ENCODE measurements around the gene EVI2B.
A peak's percentile ranks its signal among the peaks of the same experiment; 100 is the strongest.
"Not testable (repeated sequence)": the region's sequence is repeated elsewhere in the genome, so short reads cannot be mapped to it uniquely, and the experiment has no call there.

EVI2B gene

GRCh38 chr17:31310260-31310659 lies 3.6 kb downstream of the EVI2B start:
- no peak for DNase-seq

DNA sequence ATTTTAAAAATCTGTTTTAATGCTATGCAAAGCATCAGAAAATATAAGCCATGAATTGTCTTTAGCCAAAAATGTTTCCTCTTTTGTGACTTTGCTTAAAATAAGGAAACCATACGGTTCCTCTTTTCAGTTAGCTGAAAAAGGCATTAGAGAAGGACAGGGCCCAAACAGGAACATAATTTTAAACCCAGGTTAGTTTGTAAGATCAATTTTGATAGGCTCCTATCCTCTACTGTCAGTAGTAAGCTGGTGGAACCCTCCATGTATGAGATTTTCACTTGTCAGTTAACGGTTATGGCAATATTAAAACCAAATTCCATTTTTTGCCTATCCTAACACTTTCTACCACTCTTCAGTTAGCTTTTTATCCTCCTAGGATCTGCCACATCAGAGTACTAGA lies 4.3 kb downstream of the EVI2B start:
- no peak for DNase-seq

GRCh38 chr17:31308372-31309334 lies 5.2 kb downstream of the EVI2B start:
- no peak for DNase-seq

DNA sequence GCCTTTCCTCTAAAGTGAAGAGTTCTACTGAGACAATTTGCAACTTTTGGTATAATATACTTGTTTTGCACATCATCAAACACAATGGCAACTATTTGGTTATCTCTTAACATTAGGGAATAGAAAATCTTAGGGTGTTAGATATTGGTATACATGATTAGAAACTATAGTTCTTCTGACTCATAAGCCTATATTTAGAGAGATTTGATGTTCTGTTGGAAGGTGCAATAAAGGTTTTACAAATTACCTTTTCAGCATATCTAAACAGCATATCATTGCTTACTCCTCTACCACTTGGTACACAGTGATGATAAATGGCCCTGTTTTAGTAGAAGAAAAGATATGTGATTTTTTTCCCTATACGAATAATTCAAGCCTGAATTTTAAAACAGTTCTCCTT lies 6.2 kb downstream of the EVI2B start:
- DNase-seq = no peak

GRCh38 chr17:31299624-31300023 lies 14.2 kb downstream of the EVI2B start:
- no peak for DNase-seq

DNA sequence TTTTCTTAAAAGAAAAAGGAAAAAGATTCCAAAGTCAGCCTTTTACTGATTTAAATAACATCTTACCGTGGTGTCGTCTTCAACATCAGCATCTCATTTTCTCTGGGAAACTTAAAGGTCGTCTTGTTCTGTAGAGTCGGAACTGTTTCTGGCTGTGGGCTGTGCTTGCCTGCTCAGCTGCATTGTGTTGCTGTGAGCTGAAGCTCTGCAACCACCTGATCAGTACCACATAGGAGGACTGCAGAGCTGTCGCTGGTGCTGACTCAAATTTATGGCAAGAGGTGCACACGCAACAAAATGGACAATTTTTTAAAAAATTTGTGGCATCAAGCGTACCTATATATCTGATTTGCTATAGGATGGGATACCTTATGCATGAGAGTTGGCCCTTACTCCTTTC lies 16.8 kb downstream of the EVI2B start, which contains the start of gene OMG:
TSS of gene OMG (minus strand) at position 150 of the 400 bp plus-strand sequence. CDS start 908 bp downstream, outside the sequence.
- DNase-seq = peak in 9 of 14 donors; percentile 11 to 61 (median 42)

DNA sequence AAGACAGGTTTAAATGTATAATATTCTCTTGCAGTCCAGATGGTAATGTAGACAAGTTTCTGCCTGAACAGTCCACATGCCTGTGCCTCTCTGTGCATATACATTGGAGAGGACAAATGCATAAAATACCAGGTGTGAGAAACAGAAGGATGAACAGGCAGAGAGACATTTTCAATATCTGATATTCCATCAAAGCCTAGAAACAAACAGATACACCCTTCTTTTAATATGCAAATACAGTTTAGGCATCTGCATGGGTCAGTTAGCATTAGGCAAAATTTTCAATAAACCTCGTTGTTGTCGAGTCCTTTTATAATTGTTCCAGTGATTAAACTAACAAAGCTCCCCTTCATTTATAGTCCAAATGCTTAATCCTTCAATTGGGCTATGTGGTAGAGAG lies 17.7 kb downstream of the EVI2B start:
- DNase-seq = peak in 2 of 14 donors; percentile 43 to 56

GRCh38 chr17:31295489-31295871 lies 18.4 kb downstream of the EVI2B start:
- no peak for DNase-seq

DNA sequence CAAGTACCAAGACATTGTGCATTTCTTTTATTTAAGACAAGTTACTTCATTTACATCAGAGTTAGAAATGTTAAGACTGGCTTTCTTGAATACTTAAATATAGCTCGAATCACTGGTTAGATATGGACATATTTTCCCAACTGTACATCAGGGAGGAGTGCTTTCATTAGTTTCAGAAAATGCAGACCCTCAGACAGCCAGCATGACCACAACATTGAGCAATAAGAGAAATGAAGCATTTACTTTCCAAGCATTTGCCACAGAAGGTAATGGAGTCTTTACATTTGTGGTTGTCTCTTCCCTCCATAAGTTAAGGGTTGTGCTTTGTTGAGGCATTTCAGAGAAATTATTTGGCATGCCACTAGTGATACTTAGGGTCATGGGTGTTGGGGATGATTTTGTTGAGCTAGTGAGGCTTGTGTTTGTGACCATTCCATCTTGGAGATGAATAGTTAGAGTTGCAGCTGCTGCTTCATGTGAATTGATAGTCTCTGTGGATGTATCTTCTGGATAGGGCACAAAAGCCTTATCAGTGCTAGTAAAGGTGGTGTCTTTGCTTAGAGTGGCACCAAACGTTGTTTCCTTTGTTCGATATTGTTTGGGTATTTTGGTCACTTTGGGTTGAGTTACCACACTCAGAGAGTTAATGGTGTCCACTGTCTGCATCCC lies 18.9 kb downstream of the EVI2B start:
- DNase-seq = peak in 2 of 14 donors; percentile 15 to 19

DNA sequence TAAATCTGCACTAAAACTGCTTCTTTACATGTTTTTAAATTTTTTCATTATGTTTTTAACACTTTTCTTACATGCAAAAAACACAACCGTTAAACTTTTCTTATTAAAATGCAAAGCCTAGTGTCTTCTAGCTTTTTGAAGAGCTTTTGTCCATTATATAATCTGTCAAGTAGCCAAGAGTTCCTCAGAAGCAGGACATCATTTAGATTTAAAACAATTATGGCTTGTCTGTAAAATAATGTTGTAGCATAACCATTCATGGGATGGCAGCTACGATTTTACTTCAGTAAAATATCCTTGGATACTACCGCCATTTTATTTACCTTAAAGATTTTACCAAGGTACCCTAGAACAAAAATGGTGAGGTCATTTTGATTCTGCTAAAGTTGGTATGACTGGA lies 19.6 kb downstream of the EVI2B start:
- DNase-seq = no peak

GRCh38 chr17:31293581-31293980 lies 20.3 kb downstream of the EVI2B start:
- DNase-seq = no peak

- DNase-seq = no peak
These were observed 22.0 kb downstream of the EVI2B start for GRCh38 chr17:31291820-31292219.

DNA sequence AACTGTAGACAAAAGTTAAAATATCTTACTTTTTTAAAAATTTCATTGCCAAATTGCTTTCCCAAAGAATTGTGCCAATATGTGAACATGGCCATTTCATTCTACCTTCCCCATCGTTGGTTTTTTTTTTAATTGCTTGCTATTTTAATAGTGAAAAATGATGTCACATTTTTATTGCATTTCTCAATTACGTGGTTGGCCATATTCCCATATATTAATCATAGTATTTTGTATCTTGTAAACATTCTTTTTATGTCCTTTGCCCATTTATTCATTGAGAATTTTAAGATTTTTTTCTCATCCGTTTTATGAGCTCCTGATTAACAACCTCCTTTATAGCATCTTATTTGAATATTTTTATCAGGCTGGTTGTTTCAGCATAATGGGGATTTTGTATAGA lies 24.1 kb downstream of the EVI2B start:
- no peak for DNase-seq

GRCh38 chr17:31287932-31288331 lies 25.9 kb downstream of the EVI2B start:
- DNase-seq = not testable (repeated sequence)

DNA sequence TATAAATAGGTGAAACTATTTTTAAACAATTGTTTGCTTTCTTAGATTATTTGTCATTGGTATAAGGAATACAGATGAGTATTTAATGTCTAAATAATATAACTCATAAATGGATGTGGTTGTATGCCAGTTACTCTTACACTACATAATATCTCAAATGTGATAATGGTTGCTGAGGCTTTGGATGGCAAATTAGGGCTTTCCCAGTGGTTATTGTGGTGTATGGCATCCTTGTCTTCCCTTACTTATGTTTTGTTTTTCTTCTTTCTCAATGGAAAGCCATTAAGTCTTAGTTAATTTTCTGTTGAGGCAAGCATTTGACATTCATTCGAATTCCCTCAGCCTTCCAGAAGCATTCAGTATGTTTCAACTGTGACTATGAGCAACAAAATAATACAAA lies 27.3 kb downstream of the EVI2B start:
- DNase-seq = no peak

DNA sequence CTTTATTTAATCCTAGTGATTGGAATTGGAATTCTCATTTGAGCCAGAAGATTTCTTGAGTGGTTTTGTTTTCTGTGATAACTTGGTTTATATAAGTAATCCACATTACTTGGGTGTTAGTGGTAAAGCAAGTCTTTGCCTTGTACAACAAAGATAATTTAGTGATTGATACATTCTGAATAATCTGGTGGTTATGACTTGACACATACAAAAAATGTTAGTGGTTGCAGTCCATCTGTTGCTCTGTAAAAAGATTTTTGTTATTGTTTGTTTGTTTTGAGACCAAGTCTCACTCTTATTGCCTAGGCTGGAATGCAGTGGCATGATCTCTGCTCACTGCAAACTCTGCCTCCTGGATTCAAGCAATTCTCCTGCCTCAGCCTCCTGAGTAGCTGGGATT lies 30.0 kb downstream of the EVI2B start:
- DNase-seq = no peak

GRCh38 chr17:31281061-31281460 lies 32.8 kb downstream of the EVI2B start:
- DNase-seq = no peak

GRCh38 chr17:31279401-31279800 lies 34.5 kb downstream of the EVI2B start:
- DNase-seq = no peak

DNA sequence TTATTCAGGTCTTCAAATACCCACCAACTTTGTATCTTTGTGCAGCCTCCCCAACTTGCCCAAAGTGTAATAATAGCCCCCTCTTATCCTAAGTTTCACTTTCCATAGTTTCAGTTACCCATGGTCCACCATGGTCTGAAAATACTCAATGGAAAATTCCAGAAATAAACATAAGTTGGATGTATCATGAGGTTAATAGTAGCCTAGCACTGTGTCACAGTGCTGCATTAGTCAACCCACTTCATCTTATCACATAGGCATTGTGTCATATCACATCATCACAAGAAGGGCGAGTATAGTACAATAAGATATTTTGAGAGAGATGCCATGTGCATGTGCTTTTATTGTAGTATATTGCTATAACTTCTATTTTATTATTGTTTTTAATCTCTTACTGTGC lies 38.7 kb downstream of the EVI2B start:
- DNase-seq = no peak

- no peak for DNase-seq
These were observed 39.6 kb downstream of the EVI2B start for GRCh38 chr17:31274252-31274651.

- no peak for DNase-seq
These were observed 40.3 kb downstream of the EVI2B start for GRCh38 chr17:31273516-31273915.

DNA sequence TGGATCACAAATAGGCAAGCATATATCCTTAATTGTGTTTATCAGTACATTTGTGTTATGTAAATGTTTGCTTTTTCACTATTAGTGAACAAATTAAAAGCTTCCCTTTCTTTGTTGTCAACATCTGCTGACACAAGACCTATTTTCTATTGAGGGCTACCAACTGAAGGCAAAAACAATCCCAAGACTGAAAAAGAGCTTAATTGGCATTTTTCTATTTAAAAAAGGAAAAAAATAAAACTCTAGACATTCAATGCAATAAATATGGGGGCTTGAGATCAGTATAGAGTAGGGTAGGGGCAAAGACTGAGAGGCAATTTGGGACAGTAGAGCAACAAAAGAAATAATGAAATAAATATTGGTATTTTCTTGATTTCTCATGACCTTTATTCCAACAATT lies 41.1 kb downstream of the EVI2B start:
- no peak for DNase-seq

DNA sequence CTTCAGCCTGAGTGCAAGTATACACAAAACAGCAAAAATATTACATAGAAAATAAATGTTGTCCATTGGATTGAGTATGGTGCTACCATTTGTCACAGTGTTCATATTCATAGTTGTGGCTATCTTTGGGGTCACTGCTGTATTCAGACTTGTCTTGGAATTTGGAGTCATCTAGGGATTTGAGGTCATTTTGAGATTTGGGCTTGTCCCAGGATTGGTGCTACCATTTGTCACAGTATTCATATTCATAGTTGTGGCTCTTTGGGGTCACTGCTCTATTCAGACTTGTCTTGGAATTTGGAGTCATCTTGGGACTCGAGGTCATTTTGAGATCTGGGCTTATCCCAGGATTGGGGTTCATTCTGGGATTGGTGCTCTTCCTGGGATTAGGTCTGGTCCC lies 41.6 kb downstream of the EVI2B start:
- DNase-seq = no peak

GRCh38 chr17:31269578-31269983 lies 44.3 kb downstream of the EVI2B start:
- peak in 4 of 14 donors; percentile 1 to 7 (median 4) for DNase-seq

Measured in C1 segment of cervical spinal cord (tissue), 14 donors.